ENCODE measurements around the gene CCDC50.

The CCDC50 gene

DNA sequence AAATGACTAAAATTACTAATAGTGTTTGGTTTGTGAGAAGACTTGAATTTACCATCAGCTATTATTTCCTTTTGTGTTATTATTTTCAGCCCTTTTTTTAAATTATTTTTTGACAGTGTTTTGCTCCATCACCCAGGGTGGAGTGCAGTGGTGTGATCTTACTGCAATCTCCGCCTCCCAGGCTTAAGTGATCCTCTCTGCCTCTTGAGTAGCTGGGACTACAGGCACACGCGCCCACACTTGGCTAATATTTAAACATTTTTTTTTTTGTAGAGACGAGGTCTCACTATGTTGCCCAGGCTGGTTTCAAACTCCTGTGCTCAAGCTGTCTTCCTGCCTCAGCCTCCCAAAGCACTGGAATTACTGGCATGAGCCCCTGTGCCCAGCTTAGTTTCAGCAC is 32.8 kb downstream of the CCDC50 start:
- no peak overlapping the region for H3K4me2 ChIP-seq (ENCODE audit: low read depth, low read length, poor library complexity, severe bottlenecking)
- no peaks in the 10 kb centered on the region for H3K79me2 ChIP-seq (ENCODE audit: insufficient read depth, low read length)
- H3K27me3 ChIP-seq (ENCODE audit: low read length), result no peaks in the 10 kb centered on the region
- no peaks in the 10 kb centered on the region for H3K36me3 ChIP-seq (ENCODE audit: low read length)
- TF ChIP-seq, protein P1, sequence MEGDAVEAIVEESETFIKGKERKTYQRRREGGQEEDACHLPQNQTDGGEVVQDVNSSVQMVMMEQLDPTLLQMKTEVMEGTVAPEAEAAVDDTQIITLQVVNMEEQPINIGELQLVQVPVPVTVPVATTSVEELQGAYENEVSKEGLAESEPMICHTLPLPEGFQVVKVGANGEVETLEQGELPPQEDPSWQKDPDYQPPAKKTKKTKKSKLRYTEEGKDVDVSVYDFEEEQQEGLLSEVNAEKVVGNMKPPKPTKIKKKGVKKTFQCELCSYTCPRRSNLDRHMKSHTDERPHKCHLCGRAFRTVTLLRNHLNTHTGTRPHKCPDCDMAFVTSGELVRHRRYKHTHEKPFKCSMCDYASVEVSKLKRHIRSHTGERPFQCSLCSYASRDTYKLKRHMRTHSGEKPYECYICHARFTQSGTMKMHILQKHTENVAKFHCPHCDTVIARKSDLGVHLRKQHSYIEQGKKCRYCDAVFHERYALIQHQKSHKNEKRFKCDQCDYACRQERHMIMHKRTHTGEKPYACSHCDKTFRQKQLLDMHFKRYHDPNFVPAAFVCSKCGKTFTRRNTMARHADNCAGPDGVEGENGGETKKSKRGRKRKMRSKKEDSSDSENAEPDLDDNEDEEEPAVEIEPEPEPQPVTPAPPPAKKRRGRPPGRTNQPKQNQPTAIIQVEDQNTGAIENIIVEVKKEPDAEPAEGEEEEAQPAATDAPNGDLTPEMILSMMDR (IDR thresholded peaks at IDR 0.05; ENCODE audit: insufficient read depth, low read length, poor library complexity, severe bottlenecking), result no peak
- no peak for TF ChIP-seq EZH2phosphoT487 (conservative IDR thresholded peaks at IDR 0.05; ENCODE audit: low read length)
- H3K4me3 ChIP-seq (ENCODE audit: insufficient read depth, low read length, poor library complexity, severe bottlenecking), result no peak overlapping the region
- H2AFZ ChIP-seq (ENCODE audit: low read depth, low read length, severe bottlenecking), result no peak overlapping the region
- H3K9me2 ChIP-seq (replicated peaks; ENCODE audit: insufficient read depth, low read length), result no peaks in the 10 kb centered on the region
- no peak overlapping the region for H3K9ac ChIP-seq (ENCODE audit: low read length)
- H4K20me1 ChIP-seq (ENCODE audit: low read depth, low read length), result no peaks in the 10 kb centered on the region
- H3K9me3 ChIP-seq (ENCODE audit: insufficient read depth, low read length), result no peaks in the 10 kb centered on the region
- H3K27ac ChIP-seq (ENCODE audit: low read depth, low read length), result no peak overlapping the region
- no peaks in the 10 kb centered on the region for H3F3A ChIP-seq (ENCODE audit: insufficient read depth)

DNA sequence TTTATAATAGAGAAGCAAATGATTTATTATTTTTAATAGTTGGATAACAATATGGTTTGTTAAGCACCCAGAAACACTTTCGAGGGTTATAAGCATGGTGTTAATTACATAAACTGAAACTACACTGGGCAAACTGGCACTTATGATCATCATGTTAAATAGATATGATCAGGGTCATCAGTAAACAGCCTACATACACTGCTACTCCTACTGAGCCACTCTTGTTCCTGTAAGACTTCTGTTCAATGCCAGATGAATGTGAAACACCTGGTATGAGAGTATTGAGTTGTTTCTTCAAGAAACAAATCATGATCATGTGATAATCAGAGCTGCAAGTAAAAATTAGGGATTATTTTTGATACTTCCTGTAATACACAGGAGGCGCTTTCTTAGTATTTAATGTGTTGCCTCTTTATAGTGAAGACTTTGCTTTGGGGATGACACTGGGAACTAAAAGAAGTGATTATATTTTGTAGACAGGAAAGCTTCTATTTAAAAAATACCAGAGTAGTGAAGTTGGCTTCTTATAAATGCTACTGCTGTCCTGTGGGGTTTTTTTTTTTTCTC is 33.4 kb downstream of the CCDC50 start:
- Histone ChIP-seq H3K9me3 (ENCODE audit: insufficient read depth, low read length) (no peaks in the 10 kb centered on the region), H2AFZ (ENCODE audit: low read depth, low read length, severe bottlenecking) (no peak overlapping the region), H3K4me2 (ENCODE audit: low read depth, low read length, poor library complexity, severe bottlenecking) (no peak overlapping the region), H3K9ac (ENCODE audit: low read length) (no peak overlapping the region), H3K36me3 (ENCODE audit: low read length) (no peaks in the 10 kb centered on the region), H3K79me2 (ENCODE audit: insufficient read depth, low read length) (no peaks in the 10 kb centered on the region), H3K27me3 (ENCODE audit: low read length) (no peaks in the 10 kb centered on the region), H3K4me3 (ENCODE audit: insufficient read depth, low read length, poor library complexity, severe bottlenecking) (no peak overlapping the region), H3K9me2 (replicated peaks; ENCODE audit: insufficient read depth, low read length) (no peaks in the 10 kb centered on the region), H3F3A (ENCODE audit: insufficient read depth) (no peaks in the 10 kb centered on the region), H3K27ac (ENCODE audit: low read depth, low read length) (no peak overlapping the region), H4K20me1 (ENCODE audit: low read depth, low read length) (no peaks in the 10 kb centered on the region)
- no peak for TF ChIP-seq EZH2phosphoT487 (conservative IDR thresholded peaks at IDR 0.05; ENCODE audit: low read length)
- TF ChIP-seq, protein P1 (IDR thresholded peaks at IDR 0.05; ENCODE audit: insufficient read depth, low read length, poor library complexity, severe bottlenecking), result no peak

DNA sequence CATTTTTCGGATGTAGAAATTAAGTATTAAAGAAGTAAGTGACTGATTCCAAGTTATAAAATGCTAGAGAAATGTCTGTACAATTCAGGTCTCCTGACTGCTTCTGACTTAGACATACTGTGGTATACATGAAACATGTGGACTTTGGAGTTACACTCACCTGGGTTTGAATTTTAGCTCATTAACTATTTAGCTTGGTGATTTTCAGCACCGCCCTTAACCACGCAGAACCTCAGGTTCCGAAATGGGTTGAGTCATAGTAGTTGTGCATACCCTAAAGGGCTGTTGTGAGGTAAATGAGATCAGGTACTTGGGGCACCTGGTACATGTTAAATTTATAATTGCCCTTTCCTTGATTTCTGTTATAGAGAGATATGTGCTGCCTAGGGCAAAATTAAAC is 34.0 kb downstream of the CCDC50 start:
- no peaks in the 10 kb centered on the region for H3K79me2 ChIP-seq (ENCODE audit: insufficient read depth, low read length)
- H3F3A ChIP-seq (ENCODE audit: insufficient read depth), result no peaks in the 10 kb centered on the region
- H3K36me3 ChIP-seq (ENCODE audit: low read length), result no peaks in the 10 kb centered on the region
- H3K9me3 ChIP-seq (ENCODE audit: insufficient read depth, low read length), result no peaks in the 10 kb centered on the region
- no peak overlapping the region for H3K27ac ChIP-seq (ENCODE audit: low read depth, low read length)
- H2AFZ ChIP-seq (ENCODE audit: low read depth, low read length, severe bottlenecking), result no peak overlapping the region
- no peak for TF ChIP-seq EZH2phosphoT487 (conservative IDR thresholded peaks at IDR 0.05; ENCODE audit: low read length)
- TF ChIP-seq, protein P1 (IDR thresholded peaks at IDR 0.05; ENCODE audit: insufficient read depth, low read length, poor library complexity, severe bottlenecking), result no peak
- no peaks in the 10 kb centered on the region for H4K20me1 ChIP-seq (ENCODE audit: low read depth, low read length)
- no peaks in the 10 kb centered on the region for H3K9me2 ChIP-seq (replicated peaks; ENCODE audit: insufficient read depth, low read length)
- H3K27me3 ChIP-seq (ENCODE audit: low read length), result no peaks in the 10 kb centered on the region
- H3K4me3 ChIP-seq (ENCODE audit: insufficient read depth, low read length, poor library complexity, severe bottlenecking), result no peak overlapping the region
- no peak overlapping the region for H3K9ac ChIP-seq (ENCODE audit: low read length)
- H3K4me2 ChIP-seq (ENCODE audit: low read depth, low read length, poor library complexity, severe bottlenecking), result no peak overlapping the region

All from SU-DHL-6 (cell line).